Measurements from ENCODE around the gene RPS8. TPM values are rescaled to one million over a fixed set of nuclear protein-coding genes. Genes with fewer than 3 reads are reported as not detected.

The RPS8 gene
- total and polyA plus RNA-seq, 2 of the 8 experiments (the other 6 are each of a cell fraction or from before 2014, with no cell fraction given): 2,261 to 2,407 TPM

- no peak for TF ChIP-seq CHD7 (IDR thresholded peaks at IDR 0.05; ENCODE audit: insufficient replicate concordance, low read length)
- TF ChIP-seq ATF2 (IDR thresholded peaks at IDR 0.05; ENCODE audit: low read length): no peak
- no peak for TF ChIP-seq NRF1 (IDR thresholded peaks at IDR 0.05; ENCODE audit: low read depth, low read length)
- no peak for TF ChIP-seq SIRT6 (IDR thresholded peaks at IDR 0.05; ENCODE audit: low read length)
- TF ChIP-seq BCL11A (IDR thresholded peaks at IDR 0.05; ENCODE audit: low read depth in 2 of 2, low read length in 2 of 2): no peak
- no peak for TF ChIP-seq SUZ12 (IDR thresholded peaks at IDR 0.05; ENCODE audit: low read length)
- no peak for TF ChIP-seq CBX8 (IDR thresholded peaks at IDR 0.05; ENCODE audit: borderline replicate concordance, low read depth, low read length)
- TF ChIP-seq SP2 (IDR thresholded peaks at IDR 0.05; ENCODE audit: low read length): no peak
- TF ChIP-seq RFX5 (IDR thresholded peaks at IDR 0.05; ENCODE audit: borderline replicate concordance, low read depth, low read length): no peak
- no peak for TF ChIP-seq TAF7 (optimal IDR thresholded peaks at IDR 0.05; ENCODE audit: borderline replicate concordance, low read depth, low read length)
- TF ChIP-seq POLR2AphosphoS5 (IDR thresholded peaks at IDR 0.05; ENCODE audit: low read depth, low read length): no peak
Measured at GRCh38 chr1:44776730-44777068, 1.4 kb downstream of the RPS8 start (continued).
